ENCODE results near the gene ATL2.

GRCh38 chr2:38406597-38407110 is 29.6 kb upstream of the ATL2 start:
- TF ChIP-seq CTCF (IDR thresholded peaks at IDR 0.05) (no peak), POLR2A (IDR thresholded peaks at IDR 0.05) (no peak)
